Stimulated activated CD4-positive, alpha-beta T cell treated with anti-CD3 and anti-CD28 coated beads, Interleukin-4, amount 100 ng/mL, for 24 hours (primary cell): ENCODE results near the gene SPRR4.

Experiments used
- DNase-seq: peaks from one replicate; pipeline ENCODE4 v3.0.0-alpha.2; 2020

The SPRR4 gene, protein sequence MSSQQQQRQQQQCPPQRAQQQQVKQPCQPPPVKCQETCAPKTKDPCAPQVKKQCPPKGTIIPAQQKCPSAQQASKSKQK

DNA sequence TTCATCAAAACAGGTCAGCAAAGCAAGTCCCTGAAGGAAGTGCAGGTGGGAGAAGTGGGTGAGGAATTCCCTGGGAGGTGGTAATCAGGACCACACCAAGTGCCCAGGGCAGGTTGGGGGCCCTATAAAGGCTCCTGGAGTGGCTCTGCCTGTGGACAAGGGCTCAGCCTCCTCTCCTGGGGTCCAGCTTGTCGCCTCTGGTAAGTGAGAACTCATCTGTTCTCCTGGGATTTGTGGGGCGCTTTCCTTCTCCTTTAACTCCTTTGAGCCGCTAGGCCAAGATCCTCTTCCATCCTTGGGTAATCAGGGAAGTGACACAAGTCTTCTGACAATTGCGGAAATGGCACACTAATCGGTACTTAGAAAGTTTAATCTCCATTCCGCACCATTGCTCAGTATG, at the start of gene SPRR4:
Gene SPRR4, plus strand, starts transcription at position 154 of the 400 bp plus-strand sequence. CDS start 1,243 bp downstream, outside the sequence.
- DNase-seq, result no peak

DNA sequence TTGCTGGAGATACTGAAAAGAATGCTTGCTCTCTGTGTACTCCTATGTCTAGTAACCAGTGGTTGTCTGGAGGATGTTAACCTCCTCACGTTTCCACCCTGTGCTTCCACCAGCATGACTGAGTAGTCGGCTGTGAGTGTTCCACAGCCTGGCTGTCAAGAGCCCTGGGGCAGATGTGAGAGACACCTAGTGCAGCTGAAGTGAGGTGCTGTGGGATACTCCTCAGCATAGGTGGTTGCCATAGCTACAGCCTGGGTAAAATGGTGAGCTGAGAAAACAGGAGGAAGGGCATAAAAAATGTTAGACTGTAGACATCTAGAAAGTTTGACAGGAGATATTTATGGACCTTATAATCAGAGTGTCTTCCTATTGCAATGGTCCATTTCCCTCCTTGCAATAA, 46.3 kb upstream of the SPRR4 start:
- DNase-seq, result no peak

DNA sequence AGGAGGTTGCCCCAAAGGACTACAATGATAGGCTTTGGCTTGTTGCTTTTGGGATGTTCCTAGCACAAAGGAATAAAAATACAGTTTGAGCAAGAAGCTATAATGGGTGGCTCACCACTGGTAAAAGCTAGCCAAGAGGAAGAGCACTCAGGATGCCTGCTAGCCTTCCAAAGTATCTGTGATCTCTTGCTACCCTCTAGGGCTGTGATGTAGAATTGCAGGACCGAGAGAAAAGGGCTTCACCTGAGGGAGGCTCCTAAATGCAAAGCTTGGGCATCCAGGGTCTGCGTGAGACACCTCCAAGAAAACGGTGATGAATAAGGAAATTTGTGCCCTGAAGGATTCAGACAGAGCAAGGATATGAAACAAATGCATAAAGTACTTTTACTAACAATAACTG, 44.4 kb upstream of the SPRR4 start:
- no peak for DNase-seq

DNA sequence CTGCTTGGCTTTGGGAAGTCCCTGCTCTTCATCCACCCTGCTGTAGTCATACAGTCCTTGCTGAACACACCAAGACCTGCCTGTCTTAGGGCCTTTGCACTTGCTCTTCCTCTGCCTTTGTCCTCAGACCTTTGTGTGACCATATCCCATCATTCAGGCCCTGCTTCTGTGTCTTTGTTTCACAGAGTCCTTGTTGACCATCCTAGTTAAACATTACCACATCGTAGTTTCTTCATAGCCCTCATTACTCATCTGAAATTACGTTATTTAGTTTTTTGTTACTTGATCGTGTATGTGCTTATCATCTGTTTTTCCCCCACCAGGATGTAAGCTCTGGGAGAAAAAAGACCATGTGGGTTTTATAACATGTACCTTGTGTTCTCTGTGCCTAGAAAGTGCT, 41.8 kb upstream of the SPRR4 start:
- DNase-seq, result no peak

DNA sequence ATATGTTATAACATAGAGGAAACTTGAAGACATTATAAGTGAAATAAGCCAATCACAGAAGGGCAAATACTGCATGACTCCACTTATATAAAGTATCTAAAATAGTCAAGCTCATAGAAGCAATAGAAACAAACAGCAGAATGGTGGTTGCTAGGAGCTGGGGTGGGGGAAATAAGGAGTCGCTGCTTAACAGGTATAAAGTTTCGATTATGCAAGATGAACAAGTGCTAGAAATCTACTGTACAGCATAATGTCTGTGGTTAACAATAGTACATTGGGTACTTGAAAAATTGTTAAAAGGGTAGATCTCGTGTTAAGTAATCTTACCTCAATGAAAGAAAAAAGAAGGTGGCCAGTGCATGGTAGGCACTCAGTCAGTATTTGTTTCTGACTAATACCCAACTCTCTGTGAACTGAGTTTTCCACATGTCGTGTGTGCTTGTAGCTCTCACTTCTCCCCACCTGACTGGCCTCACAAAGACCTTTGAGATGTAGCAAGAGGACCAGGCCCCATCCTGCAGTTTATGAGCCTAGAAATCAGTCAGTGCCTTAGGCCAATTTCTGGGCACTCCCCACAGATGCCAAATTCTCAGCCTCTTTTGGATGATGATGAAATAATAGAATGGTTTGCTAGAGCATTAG, 38.2 kb upstream of the SPRR4 start:
- no peak for DNase-seq

DNA sequence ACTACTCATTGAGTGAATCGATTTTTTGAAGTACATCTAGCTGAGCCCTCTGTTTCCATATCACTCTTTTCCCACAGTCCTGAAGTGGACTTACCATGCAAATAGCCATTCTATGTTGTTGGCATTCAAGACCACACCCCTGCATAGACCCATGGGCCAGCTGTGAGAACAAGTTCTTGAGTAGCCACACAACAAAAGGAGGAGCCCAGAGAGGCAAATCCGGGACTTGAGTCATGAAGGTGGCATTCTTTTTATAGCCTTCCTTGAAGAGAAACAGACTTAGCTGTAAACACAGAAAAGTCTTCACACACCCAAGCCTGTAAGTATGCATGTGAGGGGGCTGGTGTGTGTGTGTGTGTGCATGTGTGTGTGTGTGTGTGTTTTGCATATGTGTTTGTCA, 37.3 kb upstream of the SPRR4 start:
- DNase-seq, result no peak

DNA sequence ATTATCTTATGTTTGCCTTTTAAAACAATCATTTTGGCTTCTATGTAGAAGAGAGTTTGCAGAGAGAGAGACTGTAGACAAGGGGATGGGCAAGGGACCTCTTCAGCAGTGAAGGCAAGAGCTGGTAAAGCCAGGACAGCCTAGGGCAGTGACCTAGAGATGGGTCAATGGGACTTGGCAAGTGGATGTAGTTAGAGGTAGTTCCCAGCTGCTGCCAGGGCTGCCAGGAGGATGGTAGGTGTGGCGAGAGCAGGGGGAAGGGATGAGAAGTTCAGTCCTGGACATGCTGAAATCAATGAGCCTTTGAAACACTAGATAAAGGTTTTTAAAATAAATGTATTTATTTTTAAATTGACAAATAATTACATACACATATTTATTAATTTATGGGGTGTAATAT, 29.8 kb upstream of the SPRR4 start:
- DNase-seq, result no peak

DNA sequence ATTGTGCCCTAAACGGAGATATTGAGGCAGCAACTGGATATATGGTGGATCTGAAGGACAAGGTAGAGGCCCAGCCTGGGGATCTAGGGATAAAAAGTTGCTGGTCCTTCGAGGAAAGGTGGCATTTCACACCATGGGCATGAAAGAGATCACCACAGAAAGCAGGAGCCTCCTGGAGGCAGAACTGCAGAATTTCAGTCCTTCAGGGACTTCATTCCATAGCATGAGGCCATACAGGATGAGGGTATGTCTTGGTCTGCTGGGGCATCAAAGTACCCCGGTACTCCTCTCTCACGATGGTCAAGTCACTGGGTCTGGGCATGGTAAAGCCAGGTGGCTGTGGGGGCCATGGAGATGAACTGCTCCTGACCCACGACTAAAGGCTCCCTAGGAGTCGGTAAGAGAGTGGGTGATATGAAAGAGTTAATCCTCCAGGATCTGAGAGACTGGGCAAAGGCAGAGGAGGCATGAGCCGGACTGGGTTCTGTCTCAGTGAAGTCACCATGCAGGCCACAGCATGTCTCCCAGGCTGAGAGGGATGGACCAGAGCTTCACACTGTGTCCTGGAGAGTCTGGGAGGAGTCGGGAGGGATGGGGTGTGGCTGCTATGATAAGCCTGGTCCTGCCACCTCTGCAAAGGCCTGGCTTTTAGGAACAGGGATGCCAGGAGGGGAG, 29.3 kb upstream of the SPRR4 start:
- DNase-seq, result no peak

DNA sequence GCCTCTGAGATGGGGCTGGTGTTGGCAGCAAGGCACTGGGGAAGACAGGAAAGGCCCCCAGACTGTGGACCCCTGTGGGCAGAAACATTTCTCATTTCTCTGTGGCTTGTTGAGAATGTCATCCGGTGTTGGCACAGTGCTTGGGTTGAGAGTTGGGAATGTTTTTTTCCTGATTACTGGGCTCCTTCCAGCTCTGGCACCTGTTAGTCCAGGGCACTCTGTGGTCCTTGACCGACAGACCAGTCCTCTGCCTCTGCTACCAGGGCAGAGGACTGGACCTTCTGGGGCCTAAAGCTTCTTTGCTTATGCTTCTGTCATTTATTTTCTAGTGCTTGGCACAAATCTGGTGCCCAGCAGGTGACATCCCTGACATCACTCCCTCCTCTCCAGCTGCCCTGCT, 28.3 kb upstream of the SPRR4 start:
- no peak for DNase-seq

DNA sequence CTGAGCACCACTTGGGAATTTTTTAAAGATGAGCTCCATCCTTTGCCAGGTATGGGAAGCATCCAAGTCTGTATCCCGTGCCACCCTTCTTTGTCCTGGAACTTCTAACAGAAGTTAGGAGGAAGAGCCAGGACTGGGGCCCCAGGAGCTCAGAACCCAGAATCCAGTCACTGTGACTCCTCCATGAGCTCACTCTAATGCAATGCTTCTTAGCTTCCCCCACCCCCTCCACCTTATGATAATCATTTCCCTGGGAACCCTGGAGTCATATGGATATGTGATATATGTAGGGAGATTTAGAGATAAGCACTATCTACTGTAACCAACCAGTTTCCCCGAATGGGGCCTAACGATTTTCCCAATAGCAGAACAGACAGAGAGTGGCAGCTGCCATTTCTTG, 24.2 kb upstream of the SPRR4 start:
- DNase-seq, result no peak

DNA sequence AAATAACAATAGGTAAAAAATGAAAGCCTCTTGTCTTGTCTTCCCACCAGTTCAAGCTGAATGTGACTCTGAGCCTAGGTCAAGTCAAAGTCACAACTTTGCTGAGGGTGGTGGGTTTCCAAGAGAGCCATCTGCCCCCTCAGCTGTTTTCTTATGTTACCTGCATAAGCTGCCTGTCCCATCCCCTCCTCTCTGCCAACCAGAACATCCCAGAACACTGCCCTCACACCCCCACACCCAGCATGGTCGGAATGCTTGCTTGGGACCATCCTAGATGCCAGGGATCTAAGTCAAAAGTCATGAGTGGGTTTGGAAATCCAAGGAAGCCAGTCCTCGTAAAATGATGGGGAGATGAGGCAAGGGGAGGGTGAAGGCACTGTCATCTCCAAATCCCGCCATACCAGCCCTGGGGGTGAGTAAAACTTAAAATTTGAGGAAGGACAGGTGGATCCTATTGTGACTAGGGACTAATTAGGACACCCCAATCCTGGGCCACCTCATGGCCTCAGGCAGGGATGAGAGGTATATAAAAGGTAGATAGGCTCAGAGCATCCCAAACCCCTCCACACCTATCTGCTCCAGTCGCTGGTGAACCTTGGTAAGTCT, 23.7 kb upstream of the SPRR4 start, which contains the start of gene SPRR5:
Gene SPRR5, plus strand, starts transcription at position 556 of the 606 bp plus-strand sequence. CDS start 1,349 bp downstream, outside the sequence.
- no peak for DNase-seq

DNA sequence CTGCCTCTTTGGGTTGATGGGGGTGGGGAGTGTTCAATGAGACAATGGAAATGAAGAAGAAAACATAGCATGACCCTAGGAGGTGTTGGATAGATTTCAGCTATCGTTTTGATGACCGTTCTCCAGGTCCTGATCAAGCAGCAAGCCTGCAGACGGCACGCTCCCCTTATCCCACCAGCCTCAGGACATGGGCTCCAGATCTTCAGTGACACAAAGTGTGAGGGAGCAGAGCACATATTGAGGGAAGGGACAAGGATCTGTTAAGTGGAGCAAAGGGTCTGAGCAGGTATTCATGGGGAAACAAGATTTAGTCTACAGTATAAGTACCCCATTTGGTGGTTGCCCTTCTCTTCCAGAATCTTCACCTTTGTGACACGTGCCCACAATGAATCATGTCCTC, 18.7 kb upstream of the SPRR4 start:
- DNase-seq, result no peak

DNA sequence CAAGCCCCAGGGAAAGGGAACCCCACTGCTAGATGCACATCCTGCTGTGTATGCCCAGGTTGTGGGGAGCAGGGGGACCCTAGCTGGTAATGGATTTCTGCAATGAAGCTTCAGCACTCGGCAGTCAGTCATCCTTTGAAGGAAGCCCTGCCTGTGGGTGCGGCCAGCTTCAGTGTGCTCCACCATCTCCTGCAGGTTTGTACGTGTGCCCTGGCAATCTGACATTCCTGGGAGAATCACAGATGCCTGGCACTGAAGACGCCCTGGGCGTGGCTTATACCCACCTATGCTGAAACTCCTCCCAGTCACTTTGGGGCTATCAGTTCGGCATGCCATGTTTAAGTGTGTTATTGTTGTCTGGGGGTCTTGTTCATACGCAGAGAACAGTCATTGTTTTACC, 16.7 kb upstream of the SPRR4 start:
- no peak for DNase-seq

DNA sequence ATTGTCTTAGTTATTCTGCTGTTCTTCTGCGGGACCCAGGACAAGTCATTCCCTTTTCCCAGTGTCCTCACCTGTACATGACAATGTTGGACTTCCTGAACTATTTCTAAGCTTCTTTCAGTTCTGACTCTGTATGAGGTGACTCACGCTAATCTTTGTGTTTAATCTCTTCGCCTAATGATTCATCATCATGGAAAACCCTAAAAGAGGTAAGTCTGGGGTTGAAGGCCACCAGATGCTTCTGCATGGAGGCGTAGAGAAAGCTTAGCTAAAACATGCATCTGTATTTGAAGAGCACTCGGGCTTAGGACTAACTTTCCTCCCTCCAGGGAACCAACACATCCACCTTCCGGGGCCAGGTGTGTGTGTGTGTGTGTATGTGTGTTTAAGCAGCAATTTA, 16.0 kb upstream of the SPRR4 start:
- no peak for DNase-seq

DNA sequence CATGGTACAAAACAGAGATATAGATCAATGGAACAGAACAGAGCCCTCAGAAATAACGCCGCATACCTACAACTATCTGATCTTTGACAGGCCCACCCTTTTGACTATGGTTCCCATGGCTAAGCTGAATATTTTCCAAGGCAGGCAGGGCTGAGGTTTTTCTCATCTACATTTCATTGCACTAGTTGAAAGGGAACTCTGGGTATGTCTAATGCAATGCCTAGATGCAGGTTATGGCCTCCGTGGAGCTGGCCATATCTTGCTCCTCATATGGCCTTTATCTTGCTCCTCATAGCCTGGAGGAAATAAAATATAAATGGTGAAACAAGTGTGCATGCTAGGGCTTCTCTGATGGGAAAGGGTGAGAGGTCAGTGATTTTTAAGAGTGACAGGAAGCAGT, 12.9 kb upstream of the SPRR4 start:
- no peak for DNase-seq

DNA sequence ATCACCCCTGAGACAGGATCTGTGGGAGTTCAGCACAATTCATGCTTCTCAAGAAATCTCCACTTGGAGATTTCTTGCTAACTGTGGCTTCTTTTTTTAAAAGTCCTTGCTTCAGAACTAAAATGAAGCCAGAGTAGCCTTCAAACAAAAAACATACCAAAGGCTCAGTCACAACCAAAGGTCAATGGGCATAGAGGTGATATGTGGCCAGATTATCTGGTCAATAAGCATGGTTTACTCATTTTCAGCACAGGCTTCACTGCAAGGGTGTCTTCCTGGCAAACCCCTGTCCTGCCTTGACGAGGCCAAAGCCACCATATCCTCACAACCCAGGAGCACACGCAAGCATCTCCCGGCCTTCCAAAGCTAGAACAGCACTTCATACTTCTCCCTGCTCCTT, 11.2 kb upstream of the SPRR4 start:
- no peak for DNase-seq

DNA sequence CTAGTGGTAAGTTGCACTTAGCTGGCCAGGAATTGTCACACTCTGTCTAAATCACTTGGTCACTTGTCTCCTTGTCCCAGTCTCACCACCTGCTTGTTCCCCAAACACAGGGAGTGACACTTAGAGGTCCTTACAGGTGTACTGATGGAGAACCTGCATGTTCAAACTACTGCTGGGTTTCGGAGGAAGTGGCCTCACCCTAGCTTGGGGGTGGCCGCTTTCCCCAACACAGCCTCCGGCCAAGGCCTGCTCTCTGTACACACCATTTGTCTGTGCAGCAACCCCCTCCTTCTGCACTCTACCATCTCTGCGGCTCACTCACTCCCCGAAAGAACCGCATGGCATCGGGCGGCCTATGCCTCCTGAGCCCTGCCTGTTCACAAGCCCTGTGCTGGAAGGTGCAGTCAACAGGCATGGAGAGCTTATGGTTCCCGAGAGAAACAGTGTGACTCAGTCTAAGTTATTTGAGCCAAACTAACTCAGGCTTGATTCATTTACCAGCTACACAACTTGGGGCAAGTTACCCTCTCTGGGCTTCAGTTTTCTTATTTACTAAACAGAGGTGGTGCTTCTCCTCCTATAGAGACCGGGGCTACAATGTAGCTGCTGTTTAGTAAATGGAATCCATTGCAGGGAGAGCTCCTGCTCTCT, 10.5 kb upstream of the SPRR4 start:
- DNase-seq, result no peak

DNA sequence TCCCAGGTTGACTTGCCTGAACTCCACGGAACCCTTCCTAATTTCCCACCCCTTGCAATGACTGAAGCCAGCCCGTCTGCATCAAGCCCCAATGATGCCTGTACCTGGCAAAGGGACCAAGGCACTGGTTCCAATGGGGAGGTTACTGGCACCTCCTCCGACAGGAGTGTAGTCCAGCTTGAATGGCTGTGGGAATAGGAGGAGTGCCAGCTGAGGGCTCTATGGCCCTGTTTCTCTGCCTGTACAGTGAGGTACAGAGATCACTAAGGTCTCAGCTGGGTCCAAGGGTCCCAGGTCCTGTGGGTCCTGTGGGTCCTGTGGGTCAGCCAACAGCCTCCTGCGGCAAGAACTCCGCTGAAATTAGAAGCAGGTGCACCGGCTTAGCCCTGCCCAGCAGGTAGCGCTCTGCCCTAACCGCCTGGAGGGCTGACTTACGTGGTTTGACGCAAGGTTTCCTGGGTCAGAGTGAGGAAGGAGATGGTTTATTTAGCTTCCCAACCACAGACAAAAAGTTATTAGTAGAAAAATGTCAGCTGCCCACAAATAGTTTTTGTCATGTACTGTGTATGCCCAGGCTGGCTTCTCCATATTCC, 9.9 kb upstream of the SPRR4 start:
- DNase-seq, result no peak

DNA sequence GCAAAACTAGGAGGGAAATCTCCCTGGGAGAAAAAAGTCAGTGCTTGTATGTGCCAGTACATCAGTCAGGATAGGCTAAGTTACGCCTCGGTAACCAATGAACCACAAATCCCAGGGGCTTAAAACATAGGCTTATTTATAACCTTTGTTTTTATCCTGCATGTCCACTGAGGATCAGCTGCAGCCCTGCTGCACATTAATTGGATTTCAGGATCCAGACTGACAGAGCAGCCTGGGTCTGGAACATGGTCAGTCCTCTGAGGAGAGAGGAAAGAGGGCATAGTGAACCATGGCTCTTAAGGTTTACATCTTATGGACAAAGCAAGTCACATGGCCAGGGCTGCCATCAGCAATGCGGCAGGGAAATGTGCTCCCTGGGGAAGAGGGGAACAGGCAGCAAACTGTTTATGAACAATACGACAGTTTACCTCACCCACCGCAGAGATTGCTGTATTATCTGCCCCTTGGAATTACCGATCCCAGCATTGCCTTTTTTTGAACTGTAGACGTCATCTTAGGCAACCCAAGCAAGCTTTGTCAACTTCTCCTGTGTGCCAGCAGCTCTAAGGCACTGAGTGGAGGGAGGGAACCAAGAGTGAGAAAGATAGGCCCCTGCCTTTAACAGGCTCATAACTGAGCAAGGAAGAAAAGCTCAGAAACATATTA, 9.1 kb upstream of the SPRR4 start:
- no peak for DNase-seq

DNA sequence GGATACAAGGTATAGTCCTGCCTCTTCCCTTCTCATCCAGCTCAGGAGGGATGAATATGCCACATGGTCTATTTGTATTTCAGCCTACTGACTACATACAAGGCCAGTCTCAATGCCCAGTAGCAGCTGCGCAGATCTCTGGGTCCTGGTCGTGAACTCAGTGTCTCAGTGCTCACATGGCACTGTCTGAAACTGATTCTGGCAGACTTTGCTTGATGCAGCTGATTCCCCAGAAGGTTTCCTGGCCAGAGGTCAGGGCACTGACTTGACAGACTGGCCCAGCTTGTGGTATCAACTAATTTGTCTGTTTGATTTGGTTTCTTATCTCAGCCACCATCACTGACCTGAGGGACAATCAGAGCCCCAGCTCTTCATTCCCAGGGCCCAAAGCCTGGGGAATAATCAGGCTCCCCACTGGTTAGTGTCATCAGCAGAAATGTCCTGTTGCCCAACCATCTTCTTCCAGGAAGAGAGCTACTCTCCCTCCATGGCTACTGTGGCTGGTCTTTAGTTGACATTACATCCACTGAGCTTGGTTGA, 7.5 kb upstream of the SPRR4 start:
- no peak for DNase-seq

DNA sequence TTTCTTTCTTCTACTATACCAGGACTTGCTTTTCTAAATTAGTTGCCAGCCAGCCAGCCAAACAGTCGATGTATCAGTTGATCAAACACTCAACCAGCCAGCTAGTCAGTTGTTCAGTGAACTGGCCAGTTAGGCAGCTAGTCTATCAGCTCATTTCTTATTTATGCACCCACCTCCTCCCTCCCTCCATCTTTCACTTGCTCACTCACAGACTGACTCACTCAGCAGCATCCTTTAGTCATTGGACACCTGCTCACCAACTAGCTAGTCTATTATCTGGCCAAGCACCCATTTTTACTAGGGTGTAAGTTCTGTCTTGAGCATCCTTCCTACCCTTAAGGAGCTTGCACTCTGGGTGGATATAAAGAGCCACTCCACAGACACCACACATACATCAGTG, 5.9 kb upstream of the SPRR4 start:
- no peak for DNase-seq

DNA sequence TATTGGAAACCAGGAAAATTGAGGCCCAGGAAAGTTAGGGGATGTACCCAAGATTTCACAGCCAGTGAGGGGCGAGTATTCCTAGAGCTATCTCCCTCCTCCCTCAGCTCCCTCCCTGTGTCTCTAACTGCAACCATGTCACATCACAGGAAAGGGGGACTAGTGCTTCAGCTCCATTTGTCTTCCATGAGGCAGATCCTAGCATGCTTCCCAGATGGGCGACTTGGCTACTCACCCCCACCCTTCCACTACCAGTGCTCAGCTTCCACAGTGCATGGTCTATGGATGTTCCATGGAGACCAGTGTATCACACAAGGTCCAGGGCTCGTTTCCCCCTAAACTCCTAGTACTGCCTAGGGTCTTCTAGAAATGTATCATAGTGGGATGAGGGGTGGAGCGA, 4.6 kb upstream of the SPRR4 start:
- no peak for DNase-seq

DNA sequence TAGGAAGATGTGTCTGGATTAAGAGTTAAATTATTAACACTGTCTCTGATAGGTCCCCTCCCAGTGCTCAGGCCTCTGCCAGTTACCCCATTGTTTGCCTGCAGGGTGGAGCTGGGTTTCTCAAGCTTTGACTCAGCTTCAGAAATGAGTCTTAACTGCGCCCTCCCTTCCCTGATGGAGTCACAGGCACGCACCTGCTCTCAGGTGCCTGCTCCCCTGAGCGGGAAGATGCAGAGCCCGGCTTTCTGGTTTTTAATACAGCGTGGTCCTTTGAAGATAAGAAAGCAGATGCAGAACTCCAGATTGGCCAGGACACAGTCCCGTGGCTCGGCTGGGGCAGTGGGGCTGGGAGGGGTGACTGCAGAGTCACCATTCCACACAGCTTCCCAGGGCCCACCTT, 3.2 kb upstream of the SPRR4 start:
- no peak for DNase-seq
